IPS-20b (cell line): Measurements from ENCODE around the gene PTF1A.

Experiments
- H3K27ac ChIP-seq: one replicate; pipeline ENCODE4 v1.5.1; 2013; ENCODE audit warnings: low read length
- H3K27me3 ChIP-seq: 2 replicates; pipeline ENCODE4 v1.6.1; 2013; ENCODE audit warnings: mild to moderate bottlenecking, low read length, inconsistent platforms; ENCODE audit not compliant: insufficient read depth
- H3K36me3 ChIP-seq: 2 replicates; pipeline ENCODE4 v1.6.1; 2013; ENCODE audit warnings: low read depth, mild to moderate bottlenecking, inconsistent platforms, low read length, moderate library complexity; ENCODE audit not compliant: insufficient read depth
- H3K4me1 ChIP-seq: 2 replicates; pipeline ENCODE4 v1.6.1; 2013; ENCODE audit warnings: mild to moderate bottlenecking, control low read depth, inconsistent platforms, low read length, moderate library complexity; ENCODE audit not compliant: insufficient read depth
- H3K4me3 ChIP-seq: 2 replicates; pipeline ENCODE4 v1.5.1; 2013; ENCODE audit warnings: mild to moderate bottlenecking, low read length, inconsistent platforms
- H3K9ac ChIP-seq: 2 replicates; pipeline ENCODE4 v1.6.1; 2013; ENCODE audit warnings: low read depth, mild to moderate bottlenecking, inconsistent platforms, low read length, moderate library complexity
- H3K9me3 ChIP-seq: 2 replicates; pipeline ENCODE4 v1.6.1; 2013; ENCODE audit warnings: mild to moderate bottlenecking, low read depth, low read length, inconsistent platforms; ENCODE audit not compliant: insufficient read depth

The PTF1A gene

DNA sequence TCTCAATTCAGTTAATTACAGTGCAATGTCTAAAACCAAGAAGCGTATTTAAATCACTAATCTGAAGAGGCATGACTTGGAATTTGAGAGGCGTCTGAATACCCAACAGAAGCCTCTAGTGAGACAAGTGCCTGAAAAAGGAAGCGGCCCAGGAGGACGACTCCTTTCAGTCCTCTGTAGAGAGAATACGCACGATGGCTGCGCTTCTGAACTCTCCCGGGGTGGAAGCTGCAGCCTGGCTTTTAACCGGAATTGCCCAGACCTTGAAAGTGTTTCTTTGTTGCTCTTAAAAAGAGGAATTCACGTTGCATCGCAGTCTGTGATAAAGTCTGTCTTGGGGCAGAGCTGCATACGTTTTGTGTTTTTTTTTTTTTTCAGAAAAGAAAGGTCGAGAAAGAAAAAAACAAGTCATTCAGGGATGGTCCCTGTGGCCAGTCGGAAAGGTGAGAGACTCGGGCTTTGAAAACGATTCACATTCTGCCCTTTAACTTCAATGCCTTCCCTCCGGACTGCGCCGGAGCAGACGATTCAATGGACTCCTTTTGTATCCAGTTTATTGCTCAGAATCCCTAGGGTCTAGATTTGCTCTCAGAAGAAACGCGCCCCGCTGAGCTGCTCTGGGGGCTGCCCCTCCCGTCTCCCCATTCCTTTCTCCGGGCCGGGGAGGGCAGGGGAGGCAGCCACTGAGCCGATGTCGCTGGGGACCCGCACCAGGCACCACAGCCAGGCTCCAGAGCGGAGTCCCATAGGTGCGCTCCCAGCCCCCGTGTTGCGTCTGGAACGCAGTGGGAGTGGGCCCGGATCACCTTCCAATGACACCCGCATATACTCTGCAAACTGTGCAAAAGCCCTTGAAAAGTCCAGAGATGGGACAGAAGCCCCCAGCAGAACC, 994 bp upstream of the PTF1A start:
- no peaks in the 10 kb centered on the region for H3K36me3 ChIP-seq
- H3K27ac ChIP-seq = no peak overlapping the region
- no peak overlapping the region; the same call in 1 of the 2 replicates for H3K4me3 ChIP-seq
- H3K9me3 ChIP-seq = peaks cover 11% of the 10 kb centered on the region; the same call in 1 of the 2 replicates
- peaks cover 100% of the 10 kb centered on the region for H3K27me3 ChIP-seq
- H3K9ac ChIP-seq = no peak overlapping the region
- H3K4me1 ChIP-seq = peaks cover 17% of the 10 kb centered on the region; the same call in 1 of the 2 replicates

DNA sequence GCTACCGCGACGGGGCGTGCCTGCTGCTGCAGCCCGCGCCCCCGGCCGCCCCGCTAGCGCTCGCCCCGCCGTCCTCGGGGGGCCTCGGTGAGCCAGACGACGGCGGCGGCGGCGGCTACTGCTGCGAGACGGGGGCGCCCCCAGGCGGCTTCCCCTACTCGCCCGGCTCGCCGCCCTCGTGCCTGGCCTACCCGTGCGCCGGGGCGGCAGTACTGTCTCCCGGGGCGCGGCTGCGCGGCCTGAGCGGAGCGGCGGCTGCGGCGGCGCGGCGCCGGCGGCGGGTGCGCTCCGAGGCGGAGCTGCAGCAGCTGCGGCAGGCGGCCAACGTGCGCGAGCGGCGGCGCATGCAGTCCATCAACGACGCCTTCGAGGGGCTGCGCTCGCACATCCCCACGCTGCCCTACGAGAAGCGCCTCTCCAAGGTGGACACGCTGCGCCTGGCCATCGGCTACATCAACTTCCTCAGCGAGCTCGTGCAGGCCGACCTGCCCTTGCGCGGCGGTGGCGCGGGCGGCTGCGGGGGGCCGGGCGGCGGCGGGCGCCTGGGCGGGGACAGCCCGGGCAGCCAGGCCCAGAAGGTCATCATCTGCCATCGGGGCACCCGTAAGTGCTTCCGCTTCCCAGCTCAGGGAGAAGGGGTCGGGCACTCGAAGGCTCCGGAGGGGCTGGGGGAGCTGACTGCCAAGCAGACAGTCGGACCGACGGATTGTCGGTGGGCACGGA, 761 bp downstream of the PTF1A start:
- Histone ChIP-seq H3K36me3 (no peaks in the 10 kb centered on the region), H3K9ac (no peak overlapping the region), H3K9me3 (peaks cover 14% of the 10 kb centered on the region; the same call in 1 of the 2 replicates), H3K27ac (no peak overlapping the region), H3K4me3 (no peak overlapping the region; the same call in 1 of the 2 replicates), H3K4me1 (peaks cover 11% of the 10 kb centered on the region; the same call in 1 of the 2 replicates), H3K27me3 (peaks cover 100% of the 10 kb centered on the region)

DNA sequence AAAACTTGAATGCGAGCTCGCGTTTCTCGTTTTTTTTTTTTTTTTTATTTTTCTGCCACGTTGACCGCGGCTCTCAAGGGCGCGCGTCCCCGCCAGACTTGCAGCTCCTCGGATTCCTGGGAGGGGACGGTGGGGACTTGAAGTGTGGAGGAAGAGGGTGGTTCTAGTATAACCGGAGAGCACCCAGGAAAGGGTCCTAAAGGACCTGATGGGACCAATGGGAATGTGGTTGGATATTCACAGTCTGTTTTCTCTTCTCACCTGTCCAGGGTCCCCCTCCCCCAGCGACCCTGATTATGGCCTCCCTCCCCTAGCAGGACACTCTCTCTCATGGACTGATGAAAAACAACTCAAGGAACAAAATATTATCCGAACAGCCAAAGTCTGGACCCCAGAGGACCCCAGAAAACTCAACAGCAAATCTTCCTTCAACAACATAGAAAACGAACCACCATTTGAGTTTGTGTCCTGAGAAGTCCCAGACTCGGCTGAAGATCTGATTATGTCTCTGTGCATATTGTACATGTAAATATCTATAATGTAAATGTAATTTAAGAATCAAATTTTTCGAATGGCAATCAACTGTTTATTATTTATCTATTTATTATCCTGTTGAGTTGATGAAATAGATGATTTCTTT, 1.4 kb downstream of the PTF1A start:
- Histone ChIP-seq H3K27ac (no peak overlapping the region), H3K27me3 (peaks cover 100% of the 10 kb centered on the region), H3K4me3 (no peak overlapping the region), H3K9me3 (peaks cover 16% of the 10 kb centered on the region; the same call in 1 of the 2 replicates), H3K36me3 (no peaks in the 10 kb centered on the region), H3K9ac (no peak overlapping the region), H3K4me1 (peaks cover 11% of the 10 kb centered on the region; the same call in 1 of the 2 replicates)

DNA sequence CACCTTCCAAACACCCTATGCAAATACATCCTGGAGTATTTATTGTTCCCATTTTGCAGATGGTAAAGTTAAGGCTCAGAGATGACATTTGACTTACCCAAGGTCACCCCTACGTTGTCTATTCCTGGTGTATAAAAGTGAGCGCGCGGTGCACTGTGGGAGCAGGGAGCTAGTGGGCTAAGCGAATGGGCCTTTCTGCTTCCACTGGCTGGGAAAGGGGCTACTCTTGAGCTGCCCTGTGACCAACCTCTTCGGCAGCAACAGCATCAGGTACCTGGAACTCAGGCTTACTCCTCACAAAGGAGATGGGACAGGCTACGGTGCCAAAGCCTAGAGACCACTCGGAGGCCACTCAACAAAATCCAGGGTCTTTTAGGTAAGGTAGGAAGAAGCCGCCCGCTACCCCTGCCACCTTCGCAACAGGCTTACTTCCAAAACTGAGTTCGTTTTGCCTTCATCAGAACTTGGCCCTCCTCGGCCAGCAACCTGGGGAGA, 2.4 kb downstream of the PTF1A start:
- Histone ChIP-seq H3K36me3 (no peaks in the 10 kb centered on the region), H3K27ac (no peak overlapping the region), H3K9ac (no peak overlapping the region), H3K9me3 (peaks cover 16% of the 10 kb centered on the region; the same call in 1 of the 2 replicates), H3K4me3 (no peak overlapping the region), H3K4me1 (peaks cover 11% of the 10 kb centered on the region; the same call in 1 of the 2 replicates), H3K27me3 (peaks cover 100% of the 10 kb centered on the region)

DNA sequence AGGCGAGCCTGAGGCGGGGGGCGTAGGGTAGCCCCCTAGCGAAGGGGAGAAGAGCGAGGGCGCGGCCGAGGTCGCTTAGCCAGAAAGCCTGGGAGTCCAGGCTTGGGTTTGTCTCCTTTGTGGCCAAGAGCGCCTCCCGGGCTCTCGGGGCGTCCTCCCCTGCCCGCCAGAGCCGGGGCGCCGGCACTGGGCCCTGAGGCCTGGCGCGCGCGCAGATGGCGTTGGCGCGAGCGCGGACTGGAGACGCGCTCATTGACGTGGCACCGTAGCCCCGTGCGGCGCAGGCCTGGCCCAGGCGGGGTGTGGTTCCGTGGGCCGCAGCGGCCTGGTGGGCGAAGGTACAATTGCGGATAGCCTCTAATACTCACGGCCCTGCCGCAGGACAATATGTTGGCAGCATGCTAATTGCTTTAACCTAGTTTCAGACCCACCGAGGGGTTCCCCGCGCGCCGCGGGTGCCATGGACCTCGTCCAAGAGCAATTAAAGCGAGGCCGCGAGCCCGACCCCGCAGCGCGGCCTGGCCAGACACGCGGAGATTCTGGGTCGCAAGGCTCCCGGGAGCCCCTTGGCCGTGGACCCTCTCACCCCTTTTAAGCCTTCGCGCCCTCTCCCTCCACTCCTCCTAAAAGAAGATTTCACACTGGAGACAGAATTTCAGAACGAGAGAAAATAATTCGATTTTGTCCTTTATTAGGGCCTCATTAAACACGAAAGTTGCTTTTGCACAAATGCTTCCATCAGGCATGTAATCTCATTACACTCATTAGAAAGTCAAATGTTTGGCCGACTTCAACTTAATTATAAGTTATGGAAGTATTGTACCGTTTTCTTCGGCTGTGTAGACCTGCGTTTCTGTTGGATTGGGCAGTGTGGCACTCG, 3.1 kb downstream of the PTF1A start:
- H3K36me3 ChIP-seq = no peaks in the 10 kb centered on the region
- peaks cover 100% of the 10 kb centered on the region for H3K27me3 ChIP-seq
- H3K27ac ChIP-seq = no peak overlapping the region
- H3K4me1 ChIP-seq = peaks cover 13% of the 10 kb centered on the region; the same call in 1 of the 2 replicates
- no peak overlapping the region for H3K9ac ChIP-seq
- H3K9me3 ChIP-seq = peaks cover 15% of the 10 kb centered on the region; the same call in 1 of the 2 replicates
- H3K4me3 ChIP-seq = no peak overlapping the region

DNA sequence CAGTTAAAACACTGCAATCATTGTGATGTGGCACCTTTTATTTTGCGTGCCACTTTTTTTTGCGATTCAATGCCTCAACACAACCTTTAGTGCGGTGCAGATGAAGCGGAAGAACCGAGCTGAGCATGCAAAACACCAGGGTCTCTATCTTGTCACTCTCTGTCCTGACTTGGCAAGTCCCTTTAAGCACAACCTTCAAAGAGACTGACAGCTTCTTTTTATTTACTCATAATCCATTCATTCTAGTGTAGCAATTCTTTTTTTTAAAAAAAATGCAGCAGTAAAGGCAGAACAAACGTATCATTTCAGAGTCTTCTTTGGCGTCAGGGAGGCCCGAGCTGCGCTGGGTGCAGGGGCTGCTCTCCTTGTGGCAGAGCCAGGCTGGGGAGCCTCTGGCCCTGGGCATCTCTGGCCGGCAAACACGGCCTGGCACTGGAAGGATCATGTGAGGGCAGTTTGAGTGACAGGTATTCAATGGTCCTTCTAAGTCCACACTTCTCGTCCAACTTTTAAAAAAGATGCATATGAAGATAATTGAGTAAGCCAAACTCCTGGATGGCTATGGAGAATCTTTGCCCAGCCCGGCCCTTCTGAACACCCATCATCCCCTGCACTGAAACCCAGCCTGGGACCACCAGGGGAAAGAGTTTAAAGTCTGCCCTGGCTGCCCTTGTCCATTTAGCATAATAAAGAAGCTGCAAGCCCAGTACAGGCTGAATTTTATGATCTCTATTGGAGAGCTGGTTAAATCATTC, 3.9 kb downstream of the PTF1A start:
- no peak overlapping the region for H3K27ac ChIP-seq
- H3K27me3 ChIP-seq = peaks cover 100% of the 10 kb centered on the region
- no peaks in the 10 kb centered on the region for H3K36me3 ChIP-seq
- H3K4me3 ChIP-seq = no peak overlapping the region
- H3K4me1 ChIP-seq = peaks cover 5% of the 10 kb centered on the region; the same call in 1 of the 2 replicates
- H3K9me3 ChIP-seq = peaks cover 13% of the 10 kb centered on the region; the same call in 1 of the 2 replicates
- no peak overlapping the region for H3K9ac ChIP-seq

DNA sequence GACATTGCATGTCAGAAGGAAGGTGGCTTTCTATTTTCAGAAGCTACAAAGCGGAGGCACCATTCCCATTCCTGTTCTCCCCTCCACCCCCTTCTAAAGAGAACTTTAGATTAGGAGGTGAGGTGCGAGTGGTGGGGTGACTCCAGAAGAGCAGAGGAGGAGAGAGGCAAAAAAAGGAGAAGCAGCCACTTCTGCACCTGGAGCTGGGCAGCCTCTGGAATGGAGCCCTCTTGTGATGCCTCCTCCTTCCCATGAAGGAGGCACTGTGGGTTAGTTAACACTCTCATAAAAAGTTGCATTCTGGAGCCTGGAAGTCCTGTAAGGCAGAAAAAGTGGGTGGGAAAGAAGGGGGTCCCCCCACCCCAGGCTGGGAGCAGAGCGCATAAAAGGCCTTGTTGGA, 4.8 kb downstream of the PTF1A start:
- Histone ChIP-seq H3K9me3 (peaks cover 13% of the 10 kb centered on the region; the same call in 1 of the 2 replicates), H3K9ac (no peak overlapping the region), H3K4me1 (0 out of 2 replicates have a peak, but pooled peaks cover 2% of the 10 kb centered on the region), H3K27ac (no peak overlapping the region), H3K27me3 (peaks cover 100% of the 10 kb centered on the region), H3K4me3 (no peak overlapping the region), H3K36me3 (no peaks in the 10 kb centered on the region)

DNA sequence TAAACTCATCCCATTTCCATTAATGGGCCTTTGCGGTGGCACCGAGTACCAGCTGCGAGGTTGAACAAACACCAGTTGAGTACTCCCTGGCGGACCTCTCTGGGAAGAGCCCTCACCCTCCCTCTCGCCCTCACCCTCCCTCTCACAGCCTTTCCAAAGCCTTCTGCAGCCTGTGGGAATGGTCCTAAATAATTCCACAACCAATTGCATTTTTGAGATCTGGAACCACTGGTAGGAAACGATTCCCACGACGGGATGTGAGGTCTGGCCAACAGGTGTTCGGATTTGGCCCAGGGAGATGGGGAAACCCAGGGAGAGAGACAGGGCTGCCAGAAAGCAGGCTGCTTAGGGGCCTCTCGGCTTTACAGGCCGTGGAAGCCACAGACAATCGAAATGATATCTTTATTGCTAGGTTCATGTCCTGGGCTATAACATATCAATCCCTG, 5.3 kb downstream of the PTF1A start:
- H3K9ac ChIP-seq = no peak overlapping the region
- H3K27ac ChIP-seq = no peak overlapping the region
- H3K4me1 ChIP-seq = 0 out of 2 replicates have a peak, but pooled peaks cover 2% of the 10 kb centered on the region
- H3K36me3 ChIP-seq = no peaks in the 10 kb centered on the region
- H3K4me3 ChIP-seq = no peak overlapping the region
- peaks cover 100% of the 10 kb centered on the region for H3K27me3 ChIP-seq
- H3K9me3 ChIP-seq = peaks cover 16% of the 10 kb centered on the region; the same call in 1 of the 2 replicates

DNA sequence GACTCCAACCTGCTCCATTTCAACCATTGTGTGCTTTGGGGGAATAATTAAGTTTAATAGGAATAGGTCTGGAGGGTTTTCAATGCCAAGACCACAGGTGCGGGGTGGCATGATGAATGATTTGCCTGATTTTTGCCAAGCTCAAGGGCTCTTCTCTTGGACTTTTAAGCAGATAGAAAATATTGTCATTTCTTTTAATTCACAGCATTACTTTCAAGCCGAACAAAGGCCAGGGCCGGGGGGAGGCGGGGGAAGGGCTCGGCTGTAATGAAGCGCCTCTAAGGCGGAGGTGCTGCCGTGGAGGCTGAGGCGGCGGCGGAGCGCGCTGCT, 6.5 kb downstream of the PTF1A start:
- no peak overlapping the region for H3K9ac ChIP-seq
- peaks cover 100% of the 10 kb centered on the region for H3K27me3 ChIP-seq
- peaks cover 16% of the 10 kb centered on the region; the same call in 1 of the 2 replicates for H3K9me3 ChIP-seq
- no peaks in the 10 kb centered on the region for H3K36me3 ChIP-seq
- H3K4me1 ChIP-seq = 0 out of 2 replicates have a peak, but pooled peaks cover 2% of the 10 kb centered on the region
- peak overlapping the region; percentile 66; the same call in 1 of the 2 replicates for H3K4me3 ChIP-seq
- no peak overlapping the region for H3K27ac ChIP-seq
